HEK293 (cell line): ENCODE results near the gene OCA2.

Experiments used
- CTCF ChIA-PET: fragments of 350-600 bp; formaldehyde crosslinking; extraction: SDS; loops from one replicate; lab custom pipeline; 2021; ENCODE audit warnings: antibody characterized with exemption; lab: Yijun Ruan, JAX
- POLR2A ChIA-PET: fragments of 300-600 bp; formaldehyde crosslinking; extraction: SDS; loops from one replicate; lab custom pipeline; 2020; ENCODE audit warnings: antibody characterized with exemption, inconsistent platforms; lab: Yijun Ruan, JAX
- H3K27ac ChIP-seq: fragments of 200-500 bp; sonication (Bioruptor generic); 2 replicates; pipeline ENCODE4 v1.5.1; 2014; ENCODE audit warnings: low read depth, low read length, control low read depth, inconsistent platforms; ENCODE audit errors: extremely low read depth
- H3K36me3 ChIP-seq, 2 experiments: fragments of 200-500 bp in 1 of 2; sonication (Bioruptor generic) in 1 of 2; 1 replicate in 1 of 2; 2 replicates in 1 of 2; pipeline ENCODE4 v1.5.1; 2014 to 2017; ENCODE audit warnings: inconsistent platforms in 2 of 2, low read length in 2 of 2; ENCODE audit not compliant: control insufficient read depth in 2 of 2, insufficient read depth in 1 of 2
- H3K4me1 ChIP-seq: fragments of 200-500 bp; sonication (Bioruptor generic); 2 replicates; pipeline ENCODE4 v1.5.1; 2014; ENCODE audit warnings: mild to moderate bottlenecking, low read length, inconsistent platforms; ENCODE audit not compliant: control insufficient read depth, insufficient read depth
- H3K4me3 ChIP-seq: 2 replicates; pipeline ENCODE4 v1.5.1; 2011; ENCODE audit warnings: low read depth, mild to moderate bottlenecking, control low read depth, low read length, moderate library complexity
- H3K9me3 ChIP-seq: fragments of 200-500 bp; sonication (Bioruptor generic); 2 replicates; pipeline ENCODE4 v1.5.1; 2014; ENCODE audit warnings: low read depth, low read length, inconsistent platforms; ENCODE audit not compliant: control insufficient read depth, insufficient read depth
- INSM2 ChIP-seq: fragments of 450-650 bp; formaldehyde crosslinking; IDR thresholded peaks from 2 replicates; pipeline ENCODE4 v1.5.1; 2016; ENCODE audit warnings: missing biosample characterization, missing genetic modification characterization
- KLF16 ChIP-seq: fragments of 450-650 bp; formaldehyde crosslinking; IDR thresholded peaks from 2 replicates; pipeline ENCODE4 v1.5.1; 2017; ENCODE audit warnings: missing biosample characterization, missing genetic modification characterization
- OVOL3 ChIP-seq: fragments of 450-650 bp; formaldehyde crosslinking; IDR thresholded peaks from 2 replicates; pipeline ENCODE4 v1.5.1; 2016; ENCODE audit warnings: missing biosample characterization, missing genetic modification characterization
- SCRT2 ChIP-seq: fragments of 450-650 bp; formaldehyde crosslinking; IDR thresholded peaks from 2 replicates; pipeline ENCODE4 v1.5.1; 2016; ENCODE audit warnings: missing biosample characterization, missing genetic modification characterization
- SP3 ChIP-seq: fragments of 450-650 bp; formaldehyde crosslinking; IDR thresholded peaks from 2 replicates; pipeline ENCODE4 v1.5.1; 2016; ENCODE audit warnings: missing biosample characterization, missing genetic modification characterization
- TCF7L2 ChIP-seq: IDR thresholded peaks from 2 replicates; pipeline ENCODE4 v1.6.1; 2011; ENCODE audit warnings: low read depth, mild to moderate bottlenecking, inconsistent platforms, low read length, moderate library complexity, borderline replicate concordance
- ZBTB20 ChIP-seq: fragments of 450-650 bp; formaldehyde crosslinking; IDR thresholded peaks from 2 replicates; pipeline ENCODE4 v1.5.1; 2016; ENCODE audit warnings: missing biosample characterization, missing genetic modification characterization
- ZBTB7A ChIP-seq: fragments of 450-650 bp; formaldehyde crosslinking; IDR thresholded peaks from 2 replicates; pipeline ENCODE4 v1.5.1; 2016; ENCODE audit warnings: low read depth, missing biosample characterization, missing genetic modification characterization
- ZFHX2 ChIP-seq: fragments of 450-650 bp; formaldehyde crosslinking; conservative IDR thresholded peaks from 2 replicates; pipeline ENCODE4 v1.5.1; 2016; ENCODE audit warnings: missing biosample characterization, missing genetic modification characterization
- ZNF10 ChIP-seq: fragments of 450-650 bp; formaldehyde crosslinking; IDR thresholded peaks from 2 replicates; pipeline ENCODE4 v1.5.1; 2017; ENCODE audit warnings: missing biosample characterization, missing genetic modification characterization
- ZNF140 ChIP-seq: fragments of 450-650 bp; formaldehyde crosslinking; IDR thresholded peaks from 2 replicates; pipeline ENCODE4 v1.5.1; 2016; ENCODE audit warnings: missing biosample characterization, missing genetic modification characterization
- ZNF239 ChIP-seq: fragments of 450-650 bp; formaldehyde crosslinking; IDR thresholded peaks from 2 replicates; pipeline ENCODE4 v1.5.1; 2016; ENCODE audit warnings: missing biosample characterization, missing genetic modification characterization
- ZNF350 ChIP-seq: fragments of 450-650 bp; formaldehyde crosslinking; IDR thresholded peaks from 2 replicates; pipeline ENCODE4 v1.5.0; 2017; ENCODE audit warnings: missing biosample characterization, mild to moderate bottlenecking, missing genetic modification characterization
- ZNF514 ChIP-seq: fragments of 450-650 bp; formaldehyde crosslinking; IDR thresholded peaks from 2 replicates; pipeline ENCODE4 v1.5.1; 2016; ENCODE audit warnings: missing biosample characterization, missing genetic modification characterization
- ZNF549 ChIP-seq: fragments of 450-650 bp; IDR thresholded peaks from 2 replicates; pipeline ENCODE4 v1.5.1; 2018; ENCODE audit warnings: missing biosample characterization, missing genetic modification characterization, mild to moderate bottlenecking, inconsistent platforms, moderate library complexity
- ZSCAN16 ChIP-seq: fragments of 450-650 bp; formaldehyde crosslinking; IDR thresholded peaks from 2 replicates; pipeline ENCODE4 v1.5.1; 2016; ENCODE audit warnings: missing biosample characterization, missing genetic modification characterization
- TF ChIP-seq, protein P1 (sequence below): fragments of 450-650 bp; formaldehyde crosslinking; IDR thresholded peaks from 2 replicates; pipeline ENCODE4 v1.5.1; 2016; ENCODE audit warnings: missing biosample characterization, missing genetic modification characterization
- TF ChIP-seq, protein P2 (sequence below): fragments of 450-650 bp; formaldehyde crosslinking; conservative IDR thresholded peaks from 2 replicates; pipeline ENCODE4 v1.5.1; 2016; ENCODE audit warnings: low read depth, missing biosample characterization, missing genetic modification characterization
- TF ChIP-seq, protein P3 (sequence below): fragments of 450-650 bp; formaldehyde crosslinking; IDR thresholded peaks from 2 replicates; pipeline ENCODE4 v1.5.1; 2016; ENCODE audit warnings: missing biosample characterization, missing genetic modification characterization

The OCA2 gene

DNA sequence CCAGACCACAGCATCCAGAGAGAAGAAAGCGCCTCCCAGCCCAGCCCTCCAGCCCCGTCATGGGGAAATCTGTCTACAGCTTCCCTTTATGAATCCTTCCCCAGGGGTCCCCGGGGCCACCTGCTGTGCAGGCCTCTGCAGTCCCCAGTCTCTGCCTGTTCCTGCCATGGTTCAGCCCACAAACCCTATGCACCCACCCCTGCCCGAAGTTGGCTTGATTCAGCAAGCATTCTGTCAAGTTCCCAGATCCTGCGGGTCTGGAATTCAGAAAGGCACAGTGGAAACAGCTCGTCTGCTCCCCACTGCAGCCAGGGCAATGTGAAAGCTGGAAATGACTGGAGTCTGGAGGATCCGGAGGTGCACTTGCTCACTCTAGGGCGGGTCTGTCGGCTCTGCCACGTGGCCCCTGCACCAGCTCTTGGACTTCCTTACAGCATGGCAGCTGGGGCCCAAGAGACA is 2.9 kb upstream of the OCA2 start:
- CTCF ChIA-PET: no interaction called here
- H3K4me1 ChIP-seq: no peaks in the 10 kb centered on the region
- TF ChIP-seq ZNF514 (no peak), ZNF350 (tag by site-specific recombination) (no peak), SP3 (tag by site-specific recombination) (no peak), KLF16 (tag by site-specific recombination) (no peak), ZFHX2 (tag by site-specific recombination) (no peak), ZBTB20 (tag by site-specific recombination) (no peak), ZNF239 (no peak), ZBTB7A (tag by site-specific recombination) (no peak), OVOL3 (tag by site-specific recombination) (no peak), ZNF549 (tag by site-specific recombination) (no peak), TCF7L2 (no peak), SCRT2 (tag by site-specific recombination) (no peak), INSM2 (tag by site-specific recombination) (no peak), ZNF140 (tag by site-specific recombination) (no peak), ZNF10 (no peak), ZSCAN16 (tag by site-specific recombination) (no peak)
- TF ChIP-seq, protein P1, sequence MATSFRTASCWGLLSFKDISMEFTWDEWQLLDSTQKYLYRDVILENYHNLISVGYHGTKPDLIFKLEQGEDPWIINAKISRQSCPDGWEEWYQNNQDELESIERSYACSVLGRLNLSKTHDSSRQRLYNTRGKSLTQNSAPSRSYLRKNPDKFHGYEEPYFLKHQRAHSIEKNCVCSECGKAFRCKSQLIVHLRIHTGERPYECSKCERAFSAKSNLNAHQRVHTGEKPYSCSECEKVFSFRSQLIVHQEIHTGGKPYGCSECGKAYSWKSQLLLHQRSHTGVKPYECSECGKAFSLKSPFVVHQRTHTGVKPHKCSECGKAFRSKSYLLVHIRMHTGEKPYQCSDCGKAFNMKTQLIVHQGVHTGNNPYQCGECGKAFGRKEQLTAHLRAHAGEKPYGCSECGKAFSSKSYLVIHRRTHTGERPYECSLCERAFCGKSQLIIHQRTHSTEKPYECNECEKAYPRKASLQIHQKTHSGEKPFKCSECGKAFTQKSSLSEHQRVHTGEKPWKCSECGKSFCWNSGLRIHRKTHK: no peak
- TF ChIP-seq, protein P2, sequence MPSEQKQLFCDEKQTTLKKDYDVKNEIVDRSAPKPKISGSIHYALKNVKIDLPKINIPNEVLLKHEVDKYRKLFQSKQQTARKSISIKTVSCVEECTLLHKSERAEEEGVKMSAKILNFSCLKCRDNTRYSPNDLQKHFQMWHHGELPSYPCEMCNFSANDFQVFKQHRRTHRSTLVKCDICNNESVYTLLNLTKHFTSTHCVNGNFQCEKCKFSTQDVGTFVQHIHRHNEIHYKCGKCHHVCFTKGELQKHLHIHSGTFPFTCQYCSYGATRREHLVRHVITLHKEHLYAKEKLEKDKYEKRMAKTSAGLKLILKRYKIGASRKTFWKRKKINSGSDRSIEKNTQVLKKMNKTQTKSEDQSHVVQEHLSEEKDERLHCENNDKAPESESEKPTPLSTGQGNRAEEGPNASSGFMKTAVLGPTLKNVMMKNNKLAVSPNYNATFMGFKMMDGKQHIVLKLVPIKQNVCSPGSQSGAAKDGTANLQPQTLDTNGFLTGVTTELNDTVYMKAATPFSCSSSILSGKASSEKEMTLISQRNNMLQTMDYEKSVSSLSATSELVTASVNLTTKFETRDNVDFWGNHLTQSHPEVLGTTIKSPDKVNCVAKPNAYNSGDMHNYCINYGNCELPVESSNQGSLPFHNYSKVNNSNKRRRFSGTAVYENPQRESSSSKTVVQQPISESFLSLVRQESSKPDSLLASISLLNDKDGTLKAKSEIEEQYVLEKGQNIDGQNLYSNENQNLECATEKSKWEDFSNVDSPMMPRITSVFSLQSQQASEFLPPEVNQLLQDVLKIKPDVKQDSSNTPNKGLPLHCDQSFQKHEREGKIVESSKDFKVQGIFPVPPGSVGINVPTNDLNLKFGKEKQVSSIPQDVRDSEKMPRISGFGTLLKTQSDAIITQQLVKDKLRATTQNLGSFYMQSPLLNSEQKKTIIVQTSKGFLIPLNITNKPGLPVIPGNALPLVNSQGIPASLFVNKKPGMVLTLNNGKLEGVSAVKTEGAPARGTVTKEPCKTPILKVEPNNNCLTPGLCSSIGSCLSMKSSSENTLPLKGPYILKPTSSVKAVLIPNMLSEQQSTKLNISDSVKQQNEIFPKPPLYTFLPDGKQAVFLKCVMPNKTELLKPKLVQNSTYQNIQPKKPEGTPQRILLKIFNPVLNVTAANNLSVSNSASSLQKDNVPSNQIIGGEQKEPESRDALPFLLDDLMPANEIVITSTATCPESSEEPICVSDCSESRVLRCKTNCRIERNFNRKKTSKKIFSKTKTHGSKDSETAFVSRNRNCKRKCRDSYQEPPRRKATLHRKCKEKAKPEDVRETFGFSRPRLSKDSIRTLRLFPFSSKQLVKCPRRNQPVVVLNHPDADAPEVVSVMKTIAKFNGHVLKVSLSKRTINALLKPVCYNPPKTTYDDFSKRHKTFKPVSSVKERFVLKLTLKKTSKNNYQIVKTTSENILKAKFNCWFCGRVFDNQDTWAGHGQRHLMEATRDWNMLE (tag by site-specific recombination): no peak
- TF ChIP-seq, protein P3, sequence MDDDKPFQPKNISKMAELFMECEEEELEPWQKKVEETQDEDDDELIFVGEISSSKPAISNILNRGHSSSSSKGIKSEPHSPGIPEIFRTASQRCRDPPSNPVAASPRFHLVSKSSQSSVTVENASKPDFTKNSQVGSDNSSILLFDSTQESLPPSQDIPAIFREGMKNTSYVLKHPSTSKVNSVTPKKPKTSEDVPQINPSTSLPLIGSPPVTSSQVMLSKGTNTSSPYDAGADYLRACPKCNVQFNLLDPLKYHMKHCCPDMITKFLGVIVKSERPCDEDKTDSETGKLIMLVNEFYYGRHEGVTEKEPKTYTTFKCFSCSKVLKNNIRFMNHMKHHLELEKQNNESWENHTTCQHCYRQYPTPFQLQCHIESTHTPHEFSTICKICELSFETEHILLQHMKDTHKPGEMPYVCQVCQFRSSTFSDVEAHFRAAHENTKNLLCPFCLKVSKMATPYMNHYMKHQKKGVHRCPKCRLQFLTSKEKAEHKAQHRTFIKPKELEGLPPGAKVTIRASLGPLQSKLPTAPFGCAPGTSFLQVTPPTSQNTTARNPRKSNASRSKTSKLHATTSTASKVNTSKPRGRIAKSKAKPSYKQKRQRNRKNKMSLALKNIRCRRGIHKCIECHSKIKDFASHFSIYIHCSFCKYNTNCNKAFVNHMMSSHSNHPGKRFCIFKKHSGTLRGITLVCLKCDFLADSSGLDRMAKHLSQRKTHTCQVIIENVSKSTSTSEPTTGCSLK (tag by site-specific recombination): no peak
- H3K27ac ChIP-seq: no peak overlapping the region
- no peaks in the 10 kb centered on the region for H3K9me3 ChIP-seq
- no peak overlapping the region for H3K4me3 ChIP-seq
- H3K36me3 ChIP-seq: no peaks in the 10 kb centered on the region
- POLR2A ChIA-PET: no interaction called here
